ENCODE data around the gene GALNT14.

- no peak for TF ChIP-seq CTCF (IDR thresholded peaks at IDR 0.05; ENCODE audit: borderline replicate concordance, extremely low read depth, low read length, poor library complexity, severe bottlenecking)
- no peak for TF ChIP-seq EZH2 (IDR thresholded peaks at IDR 0.05; ENCODE audit: borderline replicate concordance, low read depth, low read length, severe bottlenecking)
Observed at GRCh38 chr2:31071741-31072140, 66.5 kb downstream of the GALNT14 start.
